HepG2 (cell line): ENCODE measurements around the gene AMIGO1. TPM values are rescaled to one million over a fixed set of nuclear protein-coding genes. Genes with fewer than 3 reads are reported as not detected.

Source experiments
- ARNT ChIP-seq: fragments of 450-650 bp; IDR thresholded peaks from 2 replicates; pipeline ENCODE4 v1.6.1; 2017
- CC2D1A ChIP-seq: sonication (generic); formaldehyde crosslinking; IDR thresholded peaks from 2 replicates; pipeline ENCODE4 v1.8.1; 2023; ENCODE audit warnings: mild to moderate bottlenecking, missing genetic modification reagents
- CREB1 ChIP-seq, 2 experiments: fragments of 450-650 bp in 1 of 2; IDR thresholded peaks; 2 replicates each; pipeline ENCODE4 v1.6.1; 2016 to 2017; ENCODE audit warnings: control low read depth in 1 of 2, mild to moderate bottlenecking in 1 of 2, missing compliant biosample characterization in 1 of 2, missing genetic modification characterization in 1 of 2
- CSRNP1 ChIP-seq: sonication (generic); formaldehyde crosslinking; IDR thresholded peaks from 2 replicates; pipeline ENCODE4 v1.8.1; 2023; ENCODE audit warnings: mild to moderate bottlenecking, missing genetic modification reagents
- EZH2 ChIP-seq: conservative IDR thresholded peaks from 2 replicates; pipeline ENCODE4 v1.6.1; 2012; ENCODE audit warnings: mild to moderate bottlenecking, low read depth, low read length, moderate library complexity
- HES4 ChIP-seq: sonication (generic); formaldehyde crosslinking; IDR thresholded peaks from 2 replicates; pipeline ENCODE4 v1.9.0; 2021; ENCODE audit warnings: mild to moderate bottlenecking, missing genetic modification reagents, borderline replicate concordance
- HOXA9 ChIP-seq: sonication (generic); formaldehyde crosslinking; IDR thresholded peaks from 2 replicates; pipeline ENCODE4 v1.8.1; 2022; ENCODE audit warnings: missing genetic modification reagents, mild to moderate bottlenecking, moderate library complexity, borderline replicate concordance
- MYC ChIP-seq: sonication (generic); formaldehyde crosslinking; IDR thresholded peaks from 2 replicates; pipeline ENCODE4 v1.9.0; 2021; ENCODE audit warnings: missing genetic modification reagents, borderline replicate concordance
- NFIC ChIP-seq: IDR thresholded peaks from 2 replicates; pipeline ENCODE4 v1.6.1; 2012; ENCODE audit warnings: mild to moderate bottlenecking, low read length, inconsistent platforms
- NR3C1 ChIP-seq: sonication (generic); formaldehyde crosslinking; IDR thresholded peaks from 2 replicates; pipeline ENCODE4 v1.4.0; 2020; ENCODE audit warnings: missing genetic modification reagents
- TEAD2 ChIP-seq: sonication (generic); formaldehyde crosslinking; IDR thresholded peaks from 2 replicates; pipeline ENCODE4 v1.9.0; 2021; ENCODE audit warnings: missing genetic modification reagents
- ZBTB4 ChIP-seq: sonication (generic); formaldehyde crosslinking; IDR thresholded peaks from 2 replicates; pipeline ENCODE4 v1.4.0; 2020; ENCODE audit warnings: missing genetic modification reagents, mild to moderate bottlenecking, borderline replicate concordance
- ZBTB49 ChIP-seq: sonication (generic); formaldehyde crosslinking; IDR thresholded peaks from 2 replicates; pipeline ENCODE4 v1.4.0; 2020; ENCODE audit warnings: missing genetic modification reagents, borderline replicate concordance
- ZC3H13 ChIP-seq: sonication (generic); formaldehyde crosslinking; IDR thresholded peaks from 2 replicates; pipeline ENCODE4 v1.8.1; 2023; ENCODE audit warnings: mild to moderate bottlenecking, missing genetic modification reagents, moderate library complexity
- ZNF282 ChIP-seq: fragments of 450-650 bp; IDR thresholded peaks from 2 replicates; pipeline ENCODE4 v1.6.1; 2018; ENCODE audit not compliant: partially characterized antibody
- ZNF335 ChIP-seq: sonication (generic); formaldehyde crosslinking; IDR thresholded peaks from 2 replicates; pipeline ENCODE4 v1.4.0; 2020; ENCODE audit warnings: missing genetic modification reagents
- ZNF367 ChIP-seq: sonication (generic); formaldehyde crosslinking; IDR thresholded peaks from 2 replicates; pipeline ENCODE4 v1.4.0; 2020; ENCODE audit warnings: missing genetic modification reagents, borderline replicate concordance
- polyA plus RNA-seq, 8 experiments: library from polyadenylated mRNA; depleted of rRNA in 3 of 8; stranded (reverse) in 7 of 8; unstranded in 1 of 8; fragments of >200 nt; fragmentation: Illumina TruSeq in 4 of 8; extraction: Trizol in 4 of 8; gene quantifications; 2 replicates each; pipeline versions ENCODE4 v1.2.1 to v1.2.3, GENCODE V29; 2011 to 2016; ENCODE audit warnings: low read depth in 4 of 8, missing spikeins in 1 of 8, mixed read lengths in 1 of 8; ENCODE audit not compliant: insufficient read depth in 1 of 8
- total RNA-seq, 5 experiments: library from RNA; depleted of rRNA; stranded (reverse); fragments of >200 nt; fragmentation: Illumina TruSeq; extraction: Trizol; gene quantifications; 2 replicates each; pipeline ENCODE4 v1.2.3, GENCODE V29; 2016; ENCODE audit warnings: low read depth in 1 of 5
- TF ChIP-seq, protein P1 (sequence below): sonication (generic); formaldehyde crosslinking; IDR thresholded peaks from 2 replicates; pipeline ENCODE4 v1.4.0; 2020; ENCODE audit warnings: missing genetic modification reagents, borderline replicate concordance

The AMIGO1 gene
- total and polyA plus RNA-seq, 2 of the 13 experiments (the other 11 are each of a cell fraction or from before 2014, with no cell fraction given), result 0.40 to 1.3 TPM

GRCh38 chr1:109546311-109547109, 37.0 kb upstream of the AMIGO1 start (continued):
- TF ChIP-seq, protein P1, sequence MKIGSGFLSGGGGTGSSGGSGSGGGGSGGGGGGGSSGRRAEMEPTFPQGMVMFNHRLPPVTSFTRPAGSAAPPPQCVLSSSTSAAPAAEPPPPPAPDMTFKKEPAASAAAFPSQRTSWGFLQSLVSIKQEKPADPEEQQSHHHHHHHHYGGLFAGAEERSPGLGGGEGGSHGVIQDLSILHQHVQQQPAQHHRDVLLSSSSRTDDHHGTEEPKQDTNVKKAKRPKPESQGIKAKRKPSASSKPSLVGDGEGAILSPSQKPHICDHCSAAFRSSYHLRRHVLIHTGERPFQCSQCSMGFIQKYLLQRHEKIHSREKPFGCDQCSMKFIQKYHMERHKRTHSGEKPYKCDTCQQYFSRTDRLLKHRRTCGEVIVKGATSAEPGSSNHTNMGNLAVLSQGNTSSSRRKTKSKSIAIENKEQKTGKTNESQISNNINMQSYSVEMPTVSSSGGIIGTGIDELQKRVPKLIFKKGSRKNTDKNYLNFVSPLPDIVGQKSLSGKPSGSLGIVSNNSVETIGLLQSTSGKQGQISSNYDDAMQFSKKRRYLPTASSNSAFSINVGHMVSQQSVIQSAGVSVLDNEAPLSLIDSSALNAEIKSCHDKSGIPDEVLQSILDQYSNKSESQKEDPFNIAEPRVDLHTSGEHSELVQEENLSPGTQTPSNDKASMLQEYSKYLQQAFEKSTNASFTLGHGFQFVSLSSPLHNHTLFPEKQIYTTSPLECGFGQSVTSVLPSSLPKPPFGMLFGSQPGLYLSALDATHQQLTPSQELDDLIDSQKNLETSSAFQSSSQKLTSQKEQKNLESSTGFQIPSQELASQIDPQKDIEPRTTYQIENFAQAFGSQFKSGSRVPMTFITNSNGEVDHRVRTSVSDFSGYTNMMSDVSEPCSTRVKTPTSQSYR (CRISPR knock-in tag), result 0 out of 2 replicates have a peak, but pooled peaks have one; percentile 29
- TF ChIP-seq ZNF367 (CRISPR knock-in tag) (no peak), MYC (CRISPR knock-in tag) (no peak), EZH2 (no peak), ZNF335 (no peak), ZC3H13 (CRISPR knock-in tag) (no peak), CREB1 (IDR thresholded peaks at IDR 0.05) (no peak), CREB1 (CRISPR knock-in tag; IDR thresholded peaks at IDR 0.05) (peak; percentile 74), ZBTB49 (CRISPR knock-in tag) (no peak), NR3C1 (no peak), TEAD2 (CRISPR knock-in tag) (no peak), HOXA9 (CRISPR knock-in tag) (no peak), CC2D1A (no peak), HES4 (no peak), CSRNP1 (CRISPR knock-in tag) (no peak), ZBTB4 (CRISPR knock-in tag) (no peak), ZNF282 (no peak), NFIC (no peak), ARNT (no peak)
